H1 (cell line): ENCODE measurements around the gene RLN2. TPM values are rescaled to one million over a fixed set of nuclear protein-coding genes. Genes with fewer than 3 reads are reported as not detected.

Experiments used
- CEBPB ChIP-seq: IDR thresholded peaks from 2 replicates; pipeline ENCODE4 v1.6.1; 2012; ENCODE audit warnings: low read depth, low read length
- EP300 ChIP-seq, 2 experiments: IDR thresholded peaks; 1 replicate in 1 of 2; 2 replicates in 1 of 2; pipeline ENCODE4 v1.6.1; 2011 to 2012; ENCODE audit warnings: low read depth in 2 of 2, low read length in 2 of 2, mild to moderate bottlenecking in 2 of 2, borderline replicate concordance in 1 of 2, inconsistent platforms in 1 of 2, moderate library complexity in 1 of 2
- GTF2F1 ChIP-seq: IDR thresholded peaks from 2 replicates; pipeline ENCODE4 v1.6.1; 2012; ENCODE audit warnings: low read depth, low read length, improper control_type of control experiment, borderline replicate concordance
- POLR2AphosphoS5 ChIP-seq: IDR thresholded peaks from 2 replicates; pipeline ENCODE4 v1.6.1; 2011; ENCODE audit warnings: low read depth, low read length
- SP2 ChIP-seq: IDR thresholded peaks from 2 replicates; pipeline ENCODE4 v1.6.1; 2012; ENCODE audit warnings: mild to moderate bottlenecking, low read length, inconsistent platforms
- TCF12 ChIP-seq: IDR thresholded peaks from 2 replicates; pipeline ENCODE4 v1.6.1; 2011; ENCODE audit warnings: low read depth, mild to moderate bottlenecking, low read length
- polyA plus RNA-seq, 7 experiments: library from polyadenylated mRNA; depleted of rRNA in 3 of 7; stranded (reverse) in 5 of 7; unstranded in 2 of 7; fragments of >200 nt in 5 of 7; fragments of 200-250 nt in 2 of 7; gene quantifications; 1 replicate in 5 of 7; 2 replicates in 1 of 7; 4 replicates in 1 of 7; pipeline versions ENCODE4 v1.2.1 to v1.2.3, GENCODE V29; 2011 to 2013; ENCODE audit warnings: missing spikeins in 2 of 7, mixed read lengths in 2 of 7
- total RNA-seq: library from RNA; stranded (reverse); fragmentation: NEBNext Ultra II Directional; extraction: Animal tissue kit (Norgen Biotek cat#: 25700); gene quantifications from 2 replicates; pipeline ENCODE4 v1.2.1, GENCODE V29; 2021

Gene RLN2
- total and polyA plus RNA-seq, 2 of the 8 experiments (the other 6 are each of a cell fraction or from before 2014, with no cell fraction given) = 4.5 to 6.0 TPM

GRCh38 chr9:5288591-5288990 lies 15.9 kb downstream of the RLN2 start (continued):
- no peak for TF ChIP-seq POLR2AphosphoS5
- no peak for TF ChIP-seq SP2
- TF ChIP-seq CEBPB = no peak
- TF ChIP-seq TCF12 = no peak
- no peak for TF ChIP-seq GTF2F1
- TF ChIP-seq EP300 (IDR thresholded peaks at IDR 0.05; ENCODE audit: borderline replicate concordance in 1 of 2, low read depth in 2 of 2, low read length in 2 of 2) = no peak
